GM18868 (cell line): Measurements from ENCODE around the gene CAMK1D.

Experiments
- ATAC-seq: cut with Tn5 transposase; IDR thresholded peaks from one replicate; pipeline ENCODE4 v1.9.1; 2021; ENCODE audit warnings: mild to moderate bottlenecking, moderate library complexity; ENCODE audit not compliant: unreplicated experiment

CAMK1D gene

GRCh38 chr10:12589291-12589690 is 239.9 kb downstream of the CAMK1D start:
- ATAC-seq, result no peak

- ATAC-seq, result no peak
These were observed 240.4 kb downstream of the CAMK1D start for GRCh38 chr10:12589791-12590190.

- ATAC-seq, result no peak
These were observed 241.6 kb downstream of the CAMK1D start for GRCh38 chr10:12590675-12591659.

GRCh38 chr10:12592967-12593366 is 243.6 kb downstream of the CAMK1D start:
- no peak for ATAC-seq

GRCh38 chr10:12594448-12594944 is 245.1 kb downstream of the CAMK1D start:
- ATAC-seq, result no peak

GRCh38 chr10:12595936-12596576 is 246.7 kb downstream of the CAMK1D start:
- ATAC-seq, result no peak

- ATAC-seq, result no peak
These were observed 247.8 kb downstream of the CAMK1D start for GRCh38 chr10:12597176-12597575.

- ATAC-seq, result no peak
These were observed 248.7 kb downstream of the CAMK1D start for GRCh38 chr10:12597788-12598765.

- ATAC-seq, result no peak
These were observed 251.3 kb downstream of the CAMK1D start for GRCh38 chr10:12600652-12601051.

GRCh38 chr10:12602521-12602920 is 253.2 kb downstream of the CAMK1D start:
- ATAC-seq, result no peak

GRCh38 chr10:12603766-12604470 is 254.6 kb downstream of the CAMK1D start:
- ATAC-seq, result no peak

GRCh38 chr10:12605580-12606405 is 256.4 kb downstream of the CAMK1D start:
- peak; percentile 76 for ATAC-seq

GRCh38 chr10:12606461-12606860 is 257.1 kb downstream of the CAMK1D start:
- ATAC-seq, result no peak

- no peak for ATAC-seq
These were observed 259.4 kb downstream of the CAMK1D start for GRCh38 chr10:12608761-12609160.

- no peak for ATAC-seq
These were observed 260.1 kb downstream of the CAMK1D start for GRCh38 chr10:12609435-12609834.

- ATAC-seq, result no peak
These were observed 263.8 kb downstream of the CAMK1D start for GRCh38 chr10:12613136-12613535.

- no peak for ATAC-seq
These were observed 265.0 kb downstream of the CAMK1D start for GRCh38 chr10:12614177-12614995.
